ENCODE data around the gene FARS2.

DNA sequence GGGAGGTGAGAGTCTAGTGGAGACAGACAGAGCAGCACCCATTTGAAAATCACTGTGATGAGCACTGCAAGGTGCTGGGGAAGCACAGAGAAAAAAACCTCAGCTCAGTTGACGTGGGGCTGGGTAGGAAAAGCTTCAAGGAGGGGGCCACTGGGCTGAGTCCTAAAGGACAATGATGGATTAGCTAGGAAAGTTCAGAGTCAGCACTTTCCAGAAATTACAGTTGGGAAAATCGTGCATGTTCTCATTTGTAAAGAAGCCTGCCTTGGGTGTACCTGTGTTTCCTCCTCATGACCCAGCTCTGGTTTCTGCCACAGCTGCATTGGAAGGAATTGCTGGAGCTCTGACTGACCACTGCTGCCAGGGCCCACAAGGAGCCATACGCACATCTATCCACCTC is 221.3 kb downstream of the FARS2 start:
- TF ChIP-seq SUZ12 (IDR thresholded peaks at IDR 0.05) (no peak), FOXA1 (IDR thresholded peaks at IDR 0.05) (no peak), ARNT (IDR thresholded peaks at IDR 0.05) (no peak), BHLHE40 (IDR thresholded peaks at IDR 0.05; ENCODE audit: borderline replicate concordance) (no peak), FOXM1 (IDR thresholded peaks at IDR 0.05; ENCODE audit: borderline replicate concordance) (no peak)
